Measurements from ENCODE around the gene MYO7B.

DNA sequence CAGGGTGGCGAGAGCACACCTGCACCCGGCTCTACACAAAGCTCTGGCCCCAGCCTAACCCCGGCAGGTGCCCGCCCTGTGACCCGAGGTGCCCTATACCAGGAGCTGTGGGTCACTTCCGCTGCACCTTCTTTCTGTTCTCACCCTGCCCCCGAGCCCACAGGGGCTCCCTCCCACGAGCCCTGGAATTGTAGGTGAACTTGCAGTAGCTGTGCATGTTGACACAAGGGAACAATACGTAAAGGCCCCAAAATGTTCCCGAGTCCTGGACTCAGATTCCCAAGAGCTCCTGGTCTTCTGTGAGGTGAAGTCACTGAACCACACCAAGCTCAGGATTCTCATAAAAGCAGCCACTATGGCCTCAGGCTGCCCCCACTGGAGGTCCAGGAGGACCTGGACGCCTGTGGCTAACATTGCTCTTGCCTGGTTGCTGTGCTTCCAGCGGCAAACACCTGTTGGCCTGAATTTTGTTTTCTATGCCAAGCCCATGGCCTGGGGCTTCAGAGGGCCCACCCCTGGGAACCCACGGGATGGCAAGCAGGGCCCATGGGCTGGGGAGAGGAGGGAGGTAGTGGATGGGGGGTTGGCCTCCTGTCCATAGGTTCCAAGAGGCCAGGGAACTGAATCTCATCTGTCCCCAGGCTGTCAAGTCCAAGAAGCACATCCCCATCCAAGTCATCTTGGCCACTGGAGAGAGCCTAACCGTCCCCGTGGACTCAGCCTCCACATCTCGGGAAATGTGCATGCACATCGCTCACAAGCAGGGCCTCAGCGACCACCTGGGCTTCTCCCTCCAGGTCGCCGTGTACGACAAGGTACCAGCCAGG, 87.3 kb downstream of the MYO7B start:
- TF ChIP-seq, protein P1, sequence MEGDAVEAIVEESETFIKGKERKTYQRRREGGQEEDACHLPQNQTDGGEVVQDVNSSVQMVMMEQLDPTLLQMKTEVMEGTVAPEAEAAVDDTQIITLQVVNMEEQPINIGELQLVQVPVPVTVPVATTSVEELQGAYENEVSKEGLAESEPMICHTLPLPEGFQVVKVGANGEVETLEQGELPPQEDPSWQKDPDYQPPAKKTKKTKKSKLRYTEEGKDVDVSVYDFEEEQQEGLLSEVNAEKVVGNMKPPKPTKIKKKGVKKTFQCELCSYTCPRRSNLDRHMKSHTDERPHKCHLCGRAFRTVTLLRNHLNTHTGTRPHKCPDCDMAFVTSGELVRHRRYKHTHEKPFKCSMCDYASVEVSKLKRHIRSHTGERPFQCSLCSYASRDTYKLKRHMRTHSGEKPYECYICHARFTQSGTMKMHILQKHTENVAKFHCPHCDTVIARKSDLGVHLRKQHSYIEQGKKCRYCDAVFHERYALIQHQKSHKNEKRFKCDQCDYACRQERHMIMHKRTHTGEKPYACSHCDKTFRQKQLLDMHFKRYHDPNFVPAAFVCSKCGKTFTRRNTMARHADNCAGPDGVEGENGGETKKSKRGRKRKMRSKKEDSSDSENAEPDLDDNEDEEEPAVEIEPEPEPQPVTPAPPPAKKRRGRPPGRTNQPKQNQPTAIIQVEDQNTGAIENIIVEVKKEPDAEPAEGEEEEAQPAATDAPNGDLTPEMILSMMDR (IDR thresholded peaks at IDR 0.05 in 8 of 11, conservative IDR thresholded peaks at IDR 0.05 in 3 of 11): no peak
- TF ChIP-seq POLR2A (IDR thresholded peaks at IDR 0.05): no peak
